ENCODE results near the gene C19orf53.

Gene C19orf53

DNA sequence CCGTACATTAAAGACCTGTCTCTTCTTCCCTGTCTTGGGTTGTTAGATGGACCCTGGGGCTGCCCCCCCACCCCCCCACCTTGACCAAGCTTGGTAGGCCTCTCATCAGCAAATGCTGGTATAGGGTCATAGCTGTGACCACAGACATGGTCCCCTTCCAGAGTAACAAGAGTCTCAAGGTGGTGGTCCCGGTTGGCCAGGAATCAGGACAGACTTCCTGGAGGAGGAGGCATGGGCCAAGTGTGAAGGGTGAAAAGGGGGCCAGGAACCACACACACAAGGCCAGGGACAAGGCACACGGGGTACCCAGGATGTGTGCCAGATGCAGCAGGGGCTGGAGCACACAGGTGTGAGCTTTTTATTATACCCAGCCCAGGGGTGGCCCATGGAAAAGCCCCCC is 11.0 kb upstream of the C19orf53 start:
- TF ChIP-seq CTCF (conservative IDR thresholded peaks at IDR 0.05; ENCODE audit: low read length), result no peak
- no peak for DNase-seq (ENCODE audit: low read depth)
- H3K4me3 ChIP-seq (ENCODE audit: low read length), result no peak overlapping the region

DNA sequence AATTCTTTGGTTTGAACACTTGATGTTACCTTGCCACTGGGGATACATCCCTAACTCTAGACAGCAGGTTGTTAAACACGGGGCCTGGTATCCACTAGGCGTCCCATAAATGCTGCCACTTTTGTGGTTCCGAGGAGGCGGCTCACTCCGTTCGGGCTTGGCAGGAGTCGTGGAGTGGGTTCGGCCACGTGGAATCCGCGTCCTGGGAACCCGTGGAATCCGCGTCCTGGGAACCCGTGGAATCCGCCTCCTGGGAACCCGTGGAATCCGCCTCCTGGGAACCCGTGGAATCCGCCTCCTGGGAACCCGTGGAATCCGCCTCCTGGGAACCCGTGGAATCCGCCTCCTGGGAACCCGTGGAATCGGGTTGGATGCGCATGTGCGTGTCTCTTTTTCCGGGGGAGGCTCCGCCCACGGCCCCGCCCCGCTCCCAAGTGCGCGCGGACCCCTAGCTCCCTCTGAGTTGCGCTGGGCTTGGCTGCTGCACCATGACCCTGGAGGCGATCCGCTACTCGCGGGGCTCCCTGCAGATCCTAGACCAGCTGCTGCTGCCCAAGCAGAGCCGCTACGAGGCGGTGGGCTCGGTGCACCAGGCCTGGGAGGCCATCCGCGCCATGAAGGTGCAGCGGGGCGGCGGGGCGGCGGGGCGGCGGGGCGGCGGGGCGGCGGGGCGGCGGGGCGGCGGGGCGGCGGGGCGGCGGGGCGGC is 10.0 kb upstream of the C19orf53 start, which contains the start of gene MRI1:
Gene MRI1 (plus strand): TSS at position 422 of the 707 bp plus-strand sequence. CDS start 67 bp downstream, at position 489.
- peak; percentile 2; the same call in 1 of the 2 replicates for TF ChIP-seq CTCF (conservative IDR thresholded peaks at IDR 0.05; ENCODE audit: low read length)
- H3K4me3 ChIP-seq (ENCODE audit: low read length), result peak within 1 kb of the TSS; percentile 77
- peak; percentile 60 for DNase-seq (ENCODE audit: low read depth)

GRCh38 chr19:13764821-13765394 is 9.3 kb upstream of the C19orf53 start:
- TF ChIP-seq CTCF (conservative IDR thresholded peaks at IDR 0.05; ENCODE audit: low read length), result no peak
- H3K4me3 ChIP-seq (ENCODE audit: low read length), result peak overlapping the region; percentile 77
- no peak for DNase-seq (ENCODE audit: low read depth)

DNA sequence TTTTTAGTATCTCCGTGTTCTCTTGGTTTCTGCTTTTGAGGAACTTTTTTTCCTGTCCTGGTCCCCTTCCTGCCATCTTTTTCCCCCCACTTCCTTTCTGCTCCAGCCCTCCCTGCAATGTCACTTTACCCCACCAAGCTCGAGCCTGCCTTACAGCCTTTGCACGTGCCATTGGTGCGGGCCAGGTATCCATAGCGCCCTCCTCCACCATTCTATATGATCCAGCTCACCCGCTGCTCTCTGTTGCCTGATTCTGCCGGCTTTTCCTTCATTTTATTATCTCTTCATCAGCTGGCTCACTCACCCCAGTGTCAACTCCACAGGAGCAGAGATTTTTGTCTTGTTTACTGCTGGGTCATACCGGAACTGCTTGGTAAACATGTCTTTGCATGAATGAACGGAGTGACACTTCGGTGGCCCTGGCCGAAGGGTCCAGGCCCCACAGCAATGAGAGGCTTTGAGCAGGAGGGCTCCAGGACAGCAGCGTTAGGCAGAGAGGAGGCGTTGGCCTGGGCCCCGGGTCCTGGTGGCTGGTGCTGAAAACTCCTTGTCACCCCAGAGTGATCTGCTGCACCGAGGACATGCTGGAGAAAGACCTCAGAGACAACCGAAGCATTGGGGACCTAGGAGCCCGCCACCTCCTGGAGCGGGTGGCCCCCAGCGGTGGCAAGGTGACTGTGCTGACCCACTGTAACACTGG is 8.7 kb upstream of the C19orf53 start:
- H3K4me3 ChIP-seq (ENCODE audit: low read length), result peak overlapping the region; percentile 77
- DNase-seq (ENCODE audit: low read depth), result no peak
- TF ChIP-seq CTCF (conservative IDR thresholded peaks at IDR 0.05; ENCODE audit: low read length), result no peak

GRCh38 chr19:13766095-13766481 is 8.2 kb upstream of the C19orf53 start:
- TF ChIP-seq CTCF (conservative IDR thresholded peaks at IDR 0.05; ENCODE audit: low read length), result no peak
- H3K4me3 ChIP-seq (ENCODE audit: low read length), result no peak overlapping the region; the same call in 1 of the 2 replicates
- DNase-seq (ENCODE audit: low read depth), result no peak

- TF ChIP-seq CTCF (conservative IDR thresholded peaks at IDR 0.05; ENCODE audit: low read length), result no peak
- no peak overlapping the region for H3K4me3 ChIP-seq (ENCODE audit: low read length)
- DNase-seq (ENCODE audit: low read depth), result no peak
Measured at GRCh38 chr19:13768510-13768909, 5.7 kb upstream of the C19orf53 start.

All from AG10803 (cell line).